Nephron progenitor cell (in vitro differentiated cells): ENCODE data around the gene DHRSX.

Source experiments
- DNase-seq: peaks from one replicate; pipeline ENCODE4 v3.0.0; 2021
- H3K27ac Mint-ChIP-seq: 2 replicates; pipeline ENCODE4 v1.8.0; 2021; ENCODE audit warnings: mild to moderate bottlenecking, moderate library complexity, mixed read lengths
- H3K27me3 Mint-ChIP-seq: 2 replicates; pipeline ENCODE4 v1.8.0; 2021; ENCODE audit warnings: mild to moderate bottlenecking, low read depth, mixed read lengths; ENCODE audit not compliant: poor library complexity
- H3K36me3 Mint-ChIP-seq: 2 replicates; pipeline ENCODE4 v1.8.0; 2021; ENCODE audit warnings: low read depth, mixed read lengths
- H3K4me1 Mint-ChIP-seq: 2 replicates; pipeline ENCODE4 v1.8.0; 2021; ENCODE audit warnings: mixed read lengths
- H3K4me3 Mint-ChIP-seq: 2 replicates; pipeline ENCODE4 v1.8.0; 2021; ENCODE audit warnings: mild to moderate bottlenecking, moderate library complexity, mixed read lengths
- H3K9me3 Mint-ChIP-seq: 2 replicates; pipeline ENCODE4 v1.8.0; 2021; ENCODE audit warnings: mild to moderate bottlenecking, moderate library complexity, mixed read lengths
- CTCF ChIP-seq: fragments of 200-600 bp; sonication (generic); IDR thresholded peaks from 2 replicates; pipeline ENCODE4 v1.5.0; 2021; ENCODE audit warnings: antibody characterized with exemption

The DHRSX gene

GRCh38 chrX:2498781-2499302 lies 1.9 kb downstream of the DHRSX start:
- peak; percentile 35 for DNase-seq
- Mint-ChIP-seq H3K9me3 (no peaks in the 10 kb centered on the region), H3K27me3 (no peaks in the 10 kb centered on the region), H3K36me3 (peaks cover 14% of the 10 kb centered on the region), H3K4me1 (peaks cover 42% of the 10 kb centered on the region), H3K4me3 (peak overlapping the region; percentile 87), H3K27ac (peak overlapping the region; percentile 96)
- TF ChIP-seq CTCF: no peak

- Mint-ChIP-seq H3K27ac (peak overlapping the region; percentile 96), H3K27me3 (no peaks in the 10 kb centered on the region)
- no peak for DNase-seq
Measured at GRCh38 chrX:2497961-2498780, 2.6 kb downstream of the DHRSX start.

GRCh38 chrX:2495595-2495994 lies 5.2 kb downstream of the DHRSX start:
- H3K27ac Mint-ChIP-seq: peak overlapping the region; percentile 61
- H3K9me3 Mint-ChIP-seq: no peaks in the 10 kb centered on the region
- TF ChIP-seq CTCF: no peak
- H3K36me3 Mint-ChIP-seq: peaks cover 32% of the 10 kb centered on the region
- peaks cover 28% of the 10 kb centered on the region for H3K4me1 Mint-ChIP-seq
- no peak for DNase-seq
- no peak overlapping the region for H3K4me3 Mint-ChIP-seq
- no peaks in the 10 kb centered on the region for H3K27me3 Mint-ChIP-seq

More at GRCh38 chrX:2497961-2498780, 2.6 kb downstream of the DHRSX start:
- Mint-ChIP-seq H3K4me1 (peaks cover 42% of the 10 kb centered on the region), H3K9me3 (no peaks in the 10 kb centered on the region), H3K4me3 (peak overlapping the region; percentile 87), H3K36me3 (peaks cover 14% of the 10 kb centered on the region)
- TF ChIP-seq CTCF: no peak

GRCh38 chrX:2492531-2493218 lies 8.1 kb downstream of the DHRSX start:
- Mint-ChIP-seq H3K27me3 (no peaks in the 10 kb centered on the region), H3K4me3 (no peak overlapping the region), H3K27ac (peak overlapping the region; percentile 94), H3K9me3 (no peaks in the 10 kb centered on the region), H3K4me1 (peaks cover 11% of the 10 kb centered on the region), H3K36me3 (peaks cover 55% of the 10 kb centered on the region)
- DNase-seq: no peak
- no peak for TF ChIP-seq CTCF

- Mint-ChIP-seq H3K27ac (no peak overlapping the region), H3K4me3 (no peak overlapping the region), H3K36me3 (peaks cover 66% of the 10 kb centered on the region), H3K9me3 (no peaks in the 10 kb centered on the region), H3K27me3 (no peaks in the 10 kb centered on the region), H3K4me1 (peaks cover 22% of the 10 kb centered on the region)
- TF ChIP-seq CTCF: no peak
- no peak for DNase-seq
Measured at GRCh38 chrX:2490634-2491033, 10.1 kb downstream of the DHRSX start.
